HepG2 (cell line): ENCODE measurements around the gene NAT14. TPM values are rescaled to one million over a fixed set of nuclear protein-coding genes. Genes with fewer than 3 reads are reported as not detected.

Source experiments
- ATAC-seq: fragments of 200-7000 bp; cut with Tn5 transposase; 3 replicates; pipeline ENCODE4 v1.9.1; 2020; ENCODE audit warnings: mild to moderate bottlenecking, moderate library complexity
- BruUV-seq: library from RNA; stranded (reverse); fragments of 400-500 nt; replicated peaks from 2 replicates; lab custom pipeline; 2021; lab: Mats Ljungman, UMichigan
- CTCF ChIA-PET: fragments of 300-600 bp; formaldehyde crosslinking; extraction: SDS; loops from one replicate; lab custom pipeline; 2021; ENCODE audit warnings: low total read pairs, inconsistent platforms, low intra/inter-chr PET ratio; lab: Yijun Ruan, JAX
- POLR2A ChIA-PET: fragments of 350-600 bp; sonication (Branson Sonifier 250); formaldehyde crosslinking; loops from one replicate; lab custom pipeline; 2020; ENCODE audit warnings: antibody characterized with exemption, inconsistent platforms; lab: Yijun Ruan, JAX
- DNase-seq: peaks from one replicate; pipeline ENCODE4 v3.0.0-alpha.2; 2015; ENCODE audit warnings: low spot score
- FAIRE-seq: peaks from 3 replicates; lab custom pipeline; 2011; peaks lifted over from hg19 to GRCh38; lab: Jason Lieb, UNC
- H2AFZ ChIP-seq: one replicate; pipeline ENCODE4 v1.6.1; 2011; ENCODE audit warnings: low read length, inconsistent platforms
- H3K27ac ChIP-seq: fragments of 300-600 bp; 3 replicates; pipeline ENCODE4 v1.8.0; 2011; ENCODE audit warnings: mixed run types, mild to moderate bottlenecking, mixed read lengths, low read length, inconsistent platforms; ENCODE audit not compliant: insufficient read depth; ENCODE audit errors: extremely low read length
- H3K27me3 ChIP-seq, 2 experiments: fragments of 200-600 bp in 1 of 2; 2 replicates in 1 of 2; 3 replicates in 1 of 2; pipeline versions ENCODE4 v1.6.0 to v1.8.0; 2011; ENCODE audit warnings: low read length in 2 of 2, mild to moderate bottlenecking in 2 of 2, moderate library complexity in 2 of 2, inconsistent platforms in 1 of 2; ENCODE audit not compliant: insufficient read depth in 2 of 2, control insufficient read depth in 1 of 2
- H3K36me3 ChIP-seq, 2 experiments: fragments of 200-600 bp in 1 of 2; replicated peaks in 1 of 2; 2 replicates in 1 of 2; 3 replicates in 1 of 2; pipeline versions ENCODE4 v1.5.1 to v1.8.0; 2011; ENCODE audit warnings: low read length in 2 of 2, inconsistent platforms in 1 of 2; ENCODE audit not compliant: insufficient read depth in 2 of 2, control insufficient read depth in 1 of 2
- H3K4me1 ChIP-seq: 2 replicates; pipeline ENCODE4 v1.5.1; 2012; ENCODE audit warnings: low read length, inconsistent platforms; ENCODE audit not compliant: insufficient read depth
- H3K4me2 ChIP-seq: 2 replicates; pipeline ENCODE4 v1.6.0; 2011; ENCODE audit warnings: low read depth, low read length, inconsistent platforms
- H3K4me3 ChIP-seq, 3 experiments: fragments of 200-600 bp in 1 of 3; sonication (generic), shearing (Covaris generic) in 1 of 3; replicated peaks in 1 of 3; 2 replicates each; pipeline ENCODE4 v1.5.1; 2011 to 2016; ENCODE audit warnings: low read length in 3 of 3, inconsistent platforms in 2 of 3, low read depth in 2 of 3, mild to moderate bottlenecking in 2 of 3, control low read depth in 1 of 3, mixed read lengths in 1 of 3; ENCODE audit not compliant: insufficient read depth in 1 of 3
- H3K79me2 ChIP-seq: one replicate; pipeline ENCODE4 v1.6.1; 2011; ENCODE audit warnings: low read length, inconsistent platforms; ENCODE audit not compliant: insufficient read depth
- H3K9ac ChIP-seq: 2 replicates; pipeline ENCODE4 v1.6.0; 2011; ENCODE audit warnings: mild to moderate bottlenecking, low read depth, low read length, inconsistent platforms; ENCODE audit not compliant: insufficient read depth
- H3K9me3 ChIP-seq: 2 replicates; pipeline ENCODE4 v1.5.1; 2012; ENCODE audit warnings: mild to moderate bottlenecking, low read length
- H4K20me1 ChIP-seq: 2 replicates; pipeline ENCODE4 v1.6.0; 2011; ENCODE audit warnings: inconsistent platforms, mild to moderate bottlenecking, low read length, moderate library complexity; ENCODE audit not compliant: insufficient read depth
- CEBPB ChIP-seq: IDR thresholded peaks from 2 replicates; pipeline ENCODE4 v1.6.1; 2011; ENCODE audit warnings: low read depth, low read length, improper control_type of control experiment, borderline replicate concordance
- CHD2 ChIP-seq: IDR thresholded peaks from 2 replicates; pipeline ENCODE4 v1.6.1; 2011; ENCODE audit warnings: low read depth, low read length, improper control_type of control experiment
- GATAD2A ChIP-seq: IDR thresholded peaks from 2 replicates; pipeline ENCODE4 v1.6.1; 2016
- MATR3 ChIP-seq: sonication (generic); formaldehyde crosslinking; IDR thresholded peaks from 2 replicates; pipeline ENCODE4 v1.4.0; 2020; ENCODE audit warnings: missing genetic modification reagents
- MEIS1 ChIP-seq: sonication (generic); formaldehyde crosslinking; IDR thresholded peaks from 2 replicates; pipeline ENCODE4 v1.9.0; 2021; ENCODE audit warnings: mild to moderate bottlenecking, missing genetic modification reagents, moderate library complexity, borderline replicate concordance
- MXD4 ChIP-seq: IDR thresholded peaks from 2 replicates; pipeline ENCODE4 v1.6.1; 2016; ENCODE audit warnings: mild to moderate bottlenecking, missing biosample characterization, missing genetic modification reagents
- PAF1 ChIP-seq: IDR thresholded peaks from 2 replicates; pipeline ENCODE4 v1.6.1; 2016; ENCODE audit warnings: missing genetic modification reagents, missing compliant biosample characterization
- PHF5A ChIP-seq: IDR thresholded peaks from one replicate; pipeline ENCODE4 v1.6.1; 2018; ENCODE audit warnings: low read depth, missing genetic modification reagents; ENCODE audit not compliant: unreplicated experiment
- SOX6 ChIP-seq, 2 experiments: fragments of 450-650 bp in 1 of 2; sonication (generic) in 1 of 2; formaldehyde crosslinking in 1 of 2; IDR thresholded peaks; 2 replicates each; pipeline versions ENCODE4 v1.4.0 to v1.6.1; 2017 to 2020; ENCODE audit warnings: antibody characterized with exemption in 1 of 2, mild to moderate bottlenecking in 1 of 2, missing genetic modification reagents in 1 of 2
- SP5 ChIP-seq: IDR thresholded peaks from 2 replicates; pipeline ENCODE4 v1.6.1; 2016; ENCODE audit warnings: low read depth, borderline replicate concordance
- TGIF2 ChIP-seq: IDR thresholded peaks from 2 replicates; pipeline ENCODE4 v1.6.1; 2016; ENCODE audit warnings: control low read depth, missing compliant biosample characterization
- ZBTB7A ChIP-seq: sonication (generic); formaldehyde crosslinking; IDR thresholded peaks from 2 replicates; pipeline ENCODE4 v1.8.0; 2022; ENCODE audit warnings: mild to moderate bottlenecking, missing genetic modification reagents
- ZBTB8A ChIP-seq: sonication (generic); formaldehyde crosslinking; IDR thresholded peaks from 2 replicates; pipeline ENCODE4 v1.4.0; 2020; ENCODE audit warnings: mild to moderate bottlenecking, low read depth, missing genetic modification reagents, borderline replicate concordance
- ZFP1 ChIP-seq: IDR thresholded peaks from 2 replicates; pipeline ENCODE4 v1.6.1; 2016
- ZKSCAN1 ChIP-seq: fragments of 150-350 bp; IDR thresholded peaks from 2 replicates; pipeline ENCODE4 v1.6.1; 2014; ENCODE audit warnings: low read length
- ZNF12 ChIP-seq: sonication (generic); formaldehyde crosslinking; IDR thresholded peaks from 2 replicates; pipeline ENCODE4 v1.5.0; 2020; ENCODE audit warnings: missing genetic modification reagents
- ZNF253 ChIP-seq: sonication (generic); formaldehyde crosslinking; IDR thresholded peaks from 2 replicates; pipeline ENCODE4 v1.8.0; 2022; ENCODE audit warnings: mild to moderate bottlenecking, missing genetic modification reagents, borderline replicate concordance
- ZNF274 ChIP-seq: sonication (generic); formaldehyde crosslinking; IDR thresholded peaks from 2 replicates; pipeline ENCODE4 v1.5.1; 2020; ENCODE audit warnings: mild to moderate bottlenecking, missing genetic modification reagents
- ZNF543 ChIP-seq: sonication (generic); formaldehyde crosslinking; IDR thresholded peaks from 2 replicates; pipeline ENCODE4 v1.4.0; 2020; ENCODE audit warnings: mild to moderate bottlenecking, missing genetic modification reagents
- ZNF615 ChIP-seq: sonication (generic); formaldehyde crosslinking; IDR thresholded peaks from 2 replicates; pipeline ENCODE4 v1.5.0; 2020; ENCODE audit warnings: mild to moderate bottlenecking, missing genetic modification reagents, borderline replicate concordance
- ZSCAN30 ChIP-seq: sonication (generic); formaldehyde crosslinking; IDR thresholded peaks from 2 replicates; pipeline ENCODE4 v1.5.0; 2020; ENCODE audit warnings: mild to moderate bottlenecking, missing genetic modification reagents
- WGBS: methylation state at CpG from one replicate; pipeline ENCODE4 v1.1.6; 2017; ENCODE audit warnings: low lambda C conversion rate; 5-methylcytosine and 5-hydroxymethylcytosine counted together
- in situ Hi-C: cut with HindIII; loops from 2 replicates; pipeline ENCODE4 v1.10.0; 2017; ENCODE audit warnings: low pct_unique_long_range_greater_than_20kb; ENCODE audit not compliant: extremely low pct_ligation_motif_present
- intact Hi-C: fragments of 100-400 bp; cut with micrococcal nuclease; formaldehyde crosslinking; loops from one replicate; pipeline ENCODE4 v1.10.0; 2022; ENCODE audit not compliant: unreplicated experiment
- polyA plus RNA-seq, 8 experiments: library from polyadenylated mRNA; depleted of rRNA in 3 of 8; stranded (reverse) in 7 of 8; unstranded in 1 of 8; fragments of >200 nt; fragmentation: Illumina TruSeq in 4 of 8; extraction: Trizol in 4 of 8; gene quantifications; 2 replicates each; pipeline versions ENCODE4 v1.2.1 to v1.2.3, GENCODE V29; 2011 to 2016; ENCODE audit warnings: low read depth in 4 of 8, missing spikeins in 1 of 8, mixed read lengths in 1 of 8; ENCODE audit not compliant: insufficient read depth in 1 of 8
- total RNA-seq, 5 experiments: library from RNA; depleted of rRNA; stranded (reverse); fragments of >200 nt; fragmentation: Illumina TruSeq; extraction: Trizol; gene quantifications; 2 replicates each; pipeline ENCODE4 v1.2.3, GENCODE V29; 2016; ENCODE audit warnings: low read depth in 1 of 5
- TF ChIP-seq, protein P1 (sequence below): sonication (generic); formaldehyde crosslinking; IDR thresholded peaks from 2 replicates; pipeline ENCODE4 v1.8.1; 2023; ENCODE audit warnings: mild to moderate bottlenecking, missing genetic modification reagents
- TF ChIP-seq, protein P2 (sequence below): sonication (generic); formaldehyde crosslinking; IDR thresholded peaks from 2 replicates; pipeline ENCODE4 v1.4.0; 2020; ENCODE audit warnings: mild to moderate bottlenecking, missing genetic modification reagents
- TF ChIP-seq, protein P3 (sequence below): sonication (generic); formaldehyde crosslinking; IDR thresholded peaks from 2 replicates; pipeline ENCODE4 v1.5.0; 2020; ENCODE audit warnings: mild to moderate bottlenecking, missing genetic modification reagents

Gene NAT14
- total and polyA plus RNA-seq, 2 of the 13 experiments (the other 11 are each of a cell fraction or from before 2014, with no cell fraction given), result 20.7 to 22.3 TPM

DNA sequence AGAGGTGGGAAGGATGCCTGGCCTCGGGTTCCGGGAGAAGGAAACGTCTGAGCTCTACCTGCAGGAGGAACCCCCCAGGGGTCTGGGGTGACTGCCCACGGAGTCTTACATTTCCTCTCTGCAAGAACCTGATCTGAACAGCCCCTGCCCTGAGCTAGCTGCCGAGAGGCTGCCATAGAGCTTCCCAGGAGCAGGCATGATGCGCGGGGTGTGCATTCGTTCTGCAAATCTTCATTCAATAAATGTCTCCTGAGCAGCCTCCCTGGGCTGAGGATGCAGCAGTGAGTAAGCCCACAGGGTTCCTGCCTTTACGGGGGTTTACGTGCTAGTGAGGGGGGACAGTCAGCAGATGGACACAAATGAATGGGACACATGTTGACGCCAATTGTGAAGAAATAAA is 40.3 kb upstream of the NAT14 start (continued):
- TF ChIP-seq, protein P1, sequence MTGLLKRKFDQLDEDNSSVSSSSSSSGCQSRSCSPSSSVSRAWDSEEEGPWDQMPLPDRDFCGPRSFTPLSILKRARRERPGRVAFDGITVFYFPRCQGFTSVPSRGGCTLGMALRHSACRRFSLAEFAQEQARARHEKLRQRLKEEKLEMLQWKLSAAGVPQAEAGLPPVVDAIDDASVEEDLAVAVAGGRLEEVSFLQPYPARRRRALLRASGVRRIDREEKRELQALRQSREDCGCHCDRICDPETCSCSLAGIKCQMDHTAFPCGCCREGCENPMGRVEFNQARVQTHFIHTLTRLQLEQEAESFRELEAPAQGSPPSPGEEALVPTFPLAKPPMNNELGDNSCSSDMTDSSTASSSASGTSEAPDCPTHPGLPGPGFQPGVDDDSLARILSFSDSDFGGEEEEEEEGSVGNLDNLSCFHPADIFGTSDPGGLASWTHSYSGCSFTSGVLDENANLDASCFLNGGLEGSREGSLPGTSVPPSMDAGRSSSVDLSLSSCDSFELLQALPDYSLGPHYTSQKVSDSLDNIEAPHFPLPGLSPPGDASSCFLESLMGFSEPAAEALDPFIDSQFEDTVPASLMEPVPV, result no peak
- no peak for TF ChIP-seq MXD4 (CRISPR knock-in tag)
- TF ChIP-seq, all 625 proteins: peak for 0

DNA sequence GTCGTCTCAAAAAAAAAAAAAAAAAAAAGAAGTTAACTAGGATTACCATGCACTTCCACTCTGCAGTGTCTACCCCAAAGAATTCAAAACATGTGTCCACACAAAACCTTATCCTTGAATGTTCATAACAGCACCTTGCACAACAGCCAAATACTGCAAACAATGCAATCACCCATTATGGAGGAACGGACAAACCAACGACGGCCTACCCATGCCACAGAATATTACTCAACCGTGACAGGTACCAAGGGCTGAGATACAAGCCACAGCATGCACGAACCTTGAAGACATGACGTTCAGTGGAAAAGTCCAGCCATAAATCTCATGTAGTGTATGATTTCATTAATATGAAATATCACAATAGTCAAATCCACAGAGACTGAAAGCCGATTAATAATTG is 38.9 kb upstream of the NAT14 start:
- no peak overlapping the region for H3K9ac ChIP-seq
- intact Hi-C loops (no loop called here), in situ Hi-C loops (no loop called here)
- peaks cover 6 to 54% of the 10 kb centered on the region in 2 experiments; a peak in 4 of 5 replicates for H3K27me3 ChIP-seq
- no peak overlapping the region for H3K4me3 ChIP-seq
- no peaks in the 10 kb centered on the region for H3K36me3 ChIP-seq
- no peak overlapping the region for H3K4me2 ChIP-seq
- ChIA-PET POLR2A (no interaction called here), CTCF (no interaction called here)
- H2AFZ ChIP-seq, result no peak overlapping the region
- no peak overlapping the region for H3K27ac ChIP-seq
- no peaks in the 10 kb centered on the region for H3K9me3 ChIP-seq
- FAIRE-seq (no peak), ATAC-seq (no peak), DNase-seq (peak; percentile 49)
- no TSS peak for BruUV-seq
- 2% methylated on average over 8 of the region's 8 CpGs for WGBS
- no peaks in the 10 kb centered on the region for H3K79me2 ChIP-seq
- H3K4me1 ChIP-seq, result no peaks in the 10 kb centered on the region
- H4K20me1 ChIP-seq, result no peaks in the 10 kb centered on the region
- no peak for TF ChIP-seq ZBTB8A (CRISPR knock-in tag)
- TF ChIP-seq CEBPB, result peak; percentile 53; the same call in 1 of the 2 replicates
- no peak for TF ChIP-seq ZNF12 (CRISPR knock-in tag)
- no peak for TF ChIP-seq ZNF274 (CRISPR knock-in tag)
- TF ChIP-seq, protein P2, sequence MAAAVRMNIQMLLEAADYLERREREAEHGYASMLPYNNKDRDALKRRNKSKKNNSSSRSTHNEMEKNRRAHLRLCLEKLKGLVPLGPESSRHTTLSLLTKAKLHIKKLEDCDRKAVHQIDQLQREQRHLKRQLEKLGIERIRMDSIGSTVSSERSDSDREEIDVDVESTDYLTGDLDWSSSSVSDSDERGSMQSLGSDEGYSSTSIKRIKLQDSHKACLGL, result no peak
- TF ChIP-seq ZNF615 (CRISPR knock-in tag), result no peak
- TF ChIP-seq TGIF2 (CRISPR knock-in tag), result no peak
- no peak for TF ChIP-seq SP5 (CRISPR knock-in tag)
- no peak for TF ChIP-seq ZFP1
- TF ChIP-seq ZBTB7A (CRISPR knock-in tag), result no peak
- TF ChIP-seq MEIS1, result no peak
- TF ChIP-seq ZNF543, result no peak
- 0 out of 2 replicates have a peak, but pooled peaks have one; percentile 13 for TF ChIP-seq GATAD2A
- TF ChIP-seq CHD2, result no peak
- TF ChIP-seq PAF1 (CRISPR knock-in tag), result no peak
- no peak for TF ChIP-seq PHF5A
- no peak for TF ChIP-seq ZNF253 (CRISPR knock-in tag)
- TF ChIP-seq MATR3 (CRISPR knock-in tag), result no peak
- no peak for TF ChIP-seq SOX6 (IDR thresholded peaks at IDR 0.05)
- 0 out of 2 replicates have a peak, but pooled peaks have one; percentile 9 for TF ChIP-seq SOX6 (CRISPR knock-in tag; IDR thresholded peaks at IDR 0.05)
- no peak for TF ChIP-seq ZKSCAN1
- no peak for TF ChIP-seq ZSCAN30 (CRISPR knock-in tag)
- TF ChIP-seq, protein P3, sequence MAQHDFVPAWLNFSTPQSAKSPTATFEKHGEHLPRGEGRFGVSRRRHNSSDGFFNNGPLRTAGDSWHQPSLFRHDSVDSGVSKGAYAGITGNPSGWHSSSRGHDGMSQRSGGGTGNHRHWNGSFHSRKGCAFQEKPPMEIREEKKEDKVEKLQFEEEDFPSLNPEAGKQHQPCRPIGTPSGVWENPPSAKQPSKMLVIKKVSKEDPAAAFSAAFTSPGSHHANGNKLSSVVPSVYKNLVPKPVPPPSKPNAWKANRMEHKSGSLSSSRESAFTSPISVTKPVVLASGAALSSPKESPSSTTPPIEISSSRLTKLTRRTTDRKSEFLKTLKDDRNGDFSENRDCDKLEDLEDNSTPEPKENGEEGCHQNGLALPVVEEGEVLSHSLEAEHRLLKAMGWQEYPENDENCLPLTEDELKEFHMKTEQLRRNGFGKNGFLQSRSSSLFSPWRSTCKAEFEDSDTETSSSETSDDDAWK (CRISPR knock-in tag), result no peak
